ENCODE data around the gene HSPB7. TPM values are rescaled to one million over a fixed set of nuclear protein-coding genes. Genes with fewer than 3 reads are reported as not detected.
A peak's percentile ranks its signal among the peaks of the same experiment; 100 is the strongest.

HSPB7 gene
- total and polyA plus RNA-seq, 2 experiments from 2014 or later: 0.13 TPM; not detected in 1

DNA sequence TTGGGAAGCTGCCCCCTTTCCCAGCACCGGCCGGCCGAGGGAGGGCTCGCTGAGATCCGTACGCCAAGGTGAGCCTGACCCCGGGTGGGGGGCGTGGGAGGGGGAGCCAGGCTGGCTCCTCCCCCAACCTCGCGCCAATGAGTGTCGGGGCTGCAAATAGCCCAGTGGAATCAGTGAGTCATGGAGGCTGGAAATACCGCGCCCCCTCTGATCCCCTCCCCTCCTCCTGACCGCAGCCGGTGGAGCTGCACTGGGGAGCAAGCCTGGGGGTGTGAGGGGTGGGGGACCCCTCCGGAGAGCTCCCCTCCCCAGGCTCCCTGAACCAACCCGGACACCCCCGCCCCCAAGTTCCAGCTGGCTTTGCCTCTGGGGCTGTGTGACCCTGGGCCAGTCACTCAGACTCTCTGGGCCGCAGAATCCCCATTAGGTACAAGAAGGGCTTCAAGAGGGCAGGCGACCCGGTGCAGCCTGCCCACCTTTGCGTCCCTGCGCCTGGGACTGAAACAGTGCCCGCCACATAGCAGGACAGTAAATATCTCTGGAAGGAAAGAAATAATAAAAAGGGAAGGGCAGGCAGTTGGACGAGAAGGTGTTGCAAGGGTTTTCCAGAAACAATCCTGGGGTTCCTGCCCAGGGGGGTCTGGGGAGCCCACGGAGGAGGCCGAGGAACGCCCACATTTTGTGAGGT lies 4.5 kb downstream of the HSPB7 start:
- H3K79me2 ChIP-seq (replicated peaks; ENCODE audit: insufficient read depth): no peaks in the 10 kb centered on the region
- TF ChIP-seq NANOG (IDR thresholded peaks at IDR 0.05; ENCODE audit: borderline replicate concordance): no peak
- peak; percentile 29; the same call in 1 of the 2 replicates for TF ChIP-seq CREB1 (CRISPR knock-in tag; IDR thresholded peaks at IDR 0.05; ENCODE audit: low read depth)
- TF ChIP-seq EZH2phosphoT487 (IDR thresholded peaks at IDR 0.05; ENCODE audit: unreplicated experiment): no peak
- TF ChIP-seq, protein P1, sequence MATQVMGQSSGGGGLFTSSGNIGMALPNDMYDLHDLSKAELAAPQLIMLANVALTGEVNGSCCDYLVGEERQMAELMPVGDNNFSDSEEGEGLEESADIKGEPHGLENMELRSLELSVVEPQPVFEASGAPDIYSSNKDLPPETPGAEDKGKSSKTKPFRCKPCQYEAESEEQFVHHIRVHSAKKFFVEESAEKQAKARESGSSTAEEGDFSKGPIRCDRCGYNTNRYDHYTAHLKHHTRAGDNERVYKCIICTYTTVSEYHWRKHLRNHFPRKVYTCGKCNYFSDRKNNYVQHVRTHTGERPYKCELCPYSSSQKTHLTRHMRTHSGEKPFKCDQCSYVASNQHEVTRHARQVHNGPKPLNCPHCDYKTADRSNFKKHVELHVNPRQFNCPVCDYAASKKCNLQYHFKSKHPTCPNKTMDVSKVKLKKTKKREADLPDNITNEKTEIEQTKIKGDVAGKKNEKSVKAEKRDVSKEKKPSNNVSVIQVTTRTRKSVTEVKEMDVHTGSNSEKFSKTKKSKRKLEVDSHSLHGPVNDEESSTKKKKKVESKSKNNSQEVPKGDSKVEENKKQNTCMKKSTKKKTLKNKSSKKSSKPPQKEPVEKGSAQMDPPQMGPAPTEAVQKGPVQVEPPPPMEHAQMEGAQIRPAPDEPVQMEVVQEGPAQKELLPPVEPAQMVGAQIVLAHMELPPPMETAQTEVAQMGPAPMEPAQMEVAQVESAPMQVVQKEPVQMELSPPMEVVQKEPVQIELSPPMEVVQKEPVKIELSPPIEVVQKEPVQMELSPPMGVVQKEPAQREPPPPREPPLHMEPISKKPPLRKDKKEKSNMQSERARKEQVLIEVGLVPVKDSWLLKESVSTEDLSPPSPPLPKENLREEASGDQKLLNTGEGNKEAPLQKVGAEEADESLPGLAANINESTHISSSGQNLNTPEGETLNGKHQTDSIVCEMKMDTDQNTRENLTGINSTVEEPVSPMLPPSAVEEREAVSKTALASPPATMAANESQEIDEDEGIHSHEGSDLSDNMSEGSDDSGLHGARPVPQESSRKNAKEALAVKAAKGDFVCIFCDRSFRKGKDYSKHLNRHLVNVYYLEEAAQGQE (IDR thresholded peaks at IDR 0.05; ENCODE audit: unreplicated experiment): no peak
- TF ChIP-seq EZH2 (IDR thresholded peaks at IDR 0.05; ENCODE audit: low read depth, unreplicated experiment): no peak
- TF ChIP-seq POLR2AphosphoS5 (IDR thresholded peaks at IDR 0.05; ENCODE audit: low read depth): peak; percentile 9; the same call in 1 of the 2 replicates
- H3K36me3 ChIP-seq (ENCODE audit: insufficient read depth): no peaks in the 10 kb centered on the region
- H3K4me1 ChIP-seq (ENCODE audit: insufficient read depth): peaks cover 38% of the 10 kb centered on the region
- Mint-ChIP-seq H3K9me3 (no peaks in the 10 kb centered on the region), H3K4me1 (peaks cover 57% of the 10 kb centered on the region), H3K27ac (peak overlapping the region; percentile 85), H3K4me3 (peak overlapping the region; percentile 65), H3K27me3 (ENCODE audit: insufficient read depth, low read depth, poor library complexity) (peaks cover 19% of the 10 kb centered on the region), H3K36me3 (ENCODE audit: low read depth) (no peaks in the 10 kb centered on the region)
- peak overlapping the region; percentile 61 for H3K4me3 ChIP-seq
- H3K27me3 ChIP-seq (ENCODE audit: insufficient read depth): no peaks in the 10 kb centered on the region
- peak overlapping the region; percentile 83 for H3K4me2 ChIP-seq
- peak; percentile 60 for ATAC-seq
- no peaks in the 10 kb centered on the region for H3K9me2 ChIP-seq (ENCODE audit: insufficient read depth)
- DNase-seq (ENCODE audit: low spot score): peak; percentile 90
- no peaks in the 10 kb centered on the region for H4K20me1 ChIP-seq (replicated peaks; ENCODE audit: insufficient read depth)
- H3K27ac ChIP-seq (ENCODE audit: low read depth): 0 out of 2 replicates have a peak overlapping the region, but pooled peaks have one; percentile 87
- H3F3A ChIP-seq (replicated peaks; ENCODE audit: low read depth): peaks cover 6% of the 10 kb centered on the region; the same call in 1 of the 2 replicates
- H2AFZ ChIP-seq: 0 out of 2 replicates have a peak overlapping the region, but pooled peaks have one; percentile 72

DNA sequence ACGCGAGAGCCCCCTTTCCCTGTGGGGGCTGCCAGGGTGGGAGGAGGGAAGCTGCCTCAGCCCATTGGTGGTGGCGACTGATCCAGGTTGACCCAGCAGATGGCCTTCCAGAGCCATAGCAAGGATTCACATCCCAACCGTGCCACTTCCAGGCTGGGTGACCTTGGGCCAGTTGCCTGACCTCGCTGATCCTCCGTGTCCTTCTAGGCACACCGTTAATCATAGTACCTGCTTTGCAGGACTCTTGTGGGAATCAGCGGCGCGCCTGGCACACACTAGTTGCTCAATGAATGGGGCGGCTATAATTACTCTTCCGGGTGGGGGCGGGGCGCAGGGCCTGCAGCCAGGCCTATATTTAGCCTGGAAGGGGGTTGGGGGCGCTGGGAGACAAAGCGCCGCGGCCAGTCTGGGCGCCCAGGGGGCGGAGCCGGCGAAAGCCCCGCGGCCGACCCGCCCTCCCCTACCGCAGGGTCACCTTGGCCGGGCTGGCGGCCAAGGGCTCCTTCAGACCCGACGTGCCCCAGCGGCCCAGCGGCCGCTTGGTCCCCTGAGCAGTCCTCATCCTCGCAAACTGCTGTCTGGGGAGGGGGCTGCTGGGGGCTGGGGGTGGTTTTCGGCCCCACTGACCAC lies 5.1 kb downstream of the HSPB7 start:
- Histone ChIP-seq H4K20me1 (replicated peaks; ENCODE audit: insufficient read depth) (no peaks in the 10 kb centered on the region), H3K4me1 (ENCODE audit: insufficient read depth) (peaks cover 36% of the 10 kb centered on the region), H3K4me3 (peak overlapping the region; percentile 61), H3F3A (replicated peaks; ENCODE audit: low read depth) (peaks cover 6% of the 10 kb centered on the region; the same call in 1 of the 2 replicates), H3K36me3 (ENCODE audit: insufficient read depth) (no peaks in the 10 kb centered on the region), H3K4me2 (peak overlapping the region; percentile 83), H3K79me2 (replicated peaks; ENCODE audit: insufficient read depth) (no peaks in the 10 kb centered on the region), H3K27ac (ENCODE audit: low read depth) (peak overlapping the region; percentile 87), H3K27me3 (ENCODE audit: insufficient read depth) (no peaks in the 10 kb centered on the region), H3K9me2 (ENCODE audit: insufficient read depth) (no peaks in the 10 kb centered on the region), H2AFZ (peak overlapping the region; percentile 87; the same call in 1 of the 2 replicates)
- Mint-ChIP-seq H3K27ac (no peak overlapping the region; the same call in 1 of the 2 replicates), H3K27me3 (ENCODE audit: insufficient read depth, low read depth, poor library complexity) (peaks cover 17% of the 10 kb centered on the region), H3K36me3 (ENCODE audit: low read depth) (no peaks in the 10 kb centered on the region), H3K9me3 (no peaks in the 10 kb centered on the region), H3K4me3 (peak overlapping the region; percentile 65), H3K4me1 (peaks cover 52% of the 10 kb centered on the region)
- ATAC-seq (peak; percentile 71), DNase-seq (ENCODE audit: low spot score) (peak; percentile 96)
- TF ChIP-seq CREB1 (CRISPR knock-in tag; IDR thresholded peaks at IDR 0.05; ENCODE audit: low read depth) (no peak), EZH2 (IDR thresholded peaks at IDR 0.05; ENCODE audit: low read depth, unreplicated experiment) (no peak), CTCF (conservative IDR thresholded peaks at IDR 0.05; ENCODE audit: low read depth in 2 of 2) (peak in 1 of 2 experiments; percentile 61; a peak in 2 of 4 replicates), NANOG (IDR thresholded peaks at IDR 0.05; ENCODE audit: borderline replicate concordance) (no peak), POLR2AphosphoS5 (IDR thresholded peaks at IDR 0.05; ENCODE audit: low read depth) (peak; percentile 57), STAT1 (IDR thresholded peaks at IDR 0.05; ENCODE audit: unreplicated experiment) (no peak), ZNF114 (CRISPR knock-in tag; IDR thresholded peaks at IDR 0.05) (no peak)
- TF ChIP-seq, protein P1 (IDR thresholded peaks at IDR 0.05; ENCODE audit: unreplicated experiment): no peak
- TF ChIP-seq, protein P2, sequence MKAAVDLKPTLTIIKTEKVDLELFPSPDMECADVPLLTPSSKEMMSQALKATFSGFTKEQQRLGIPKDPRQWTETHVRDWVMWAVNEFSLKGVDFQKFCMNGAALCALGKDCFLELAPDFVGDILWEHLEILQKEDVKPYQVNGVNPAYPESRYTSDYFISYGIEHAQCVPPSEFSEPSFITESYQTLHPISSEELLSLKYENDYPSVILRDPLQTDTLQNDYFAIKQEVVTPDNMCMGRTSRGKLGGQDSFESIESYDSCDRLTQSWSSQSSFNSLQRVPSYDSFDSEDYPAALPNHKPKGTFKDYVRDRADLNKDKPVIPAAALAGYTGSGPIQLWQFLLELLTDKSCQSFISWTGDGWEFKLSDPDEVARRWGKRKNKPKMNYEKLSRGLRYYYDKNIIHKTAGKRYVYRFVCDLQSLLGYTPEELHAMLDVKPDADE (IDR thresholded peaks at IDR 0.05): no peak
